ENCODE results near the gene AP2A2. TPM values are rescaled to one million over a fixed set of nuclear protein-coding genes. Genes with fewer than 3 reads are reported as not detected.

AP2A2 gene
- total RNA-seq, 1 donor from 2014 or later = 92.0 TPM

DNA sequence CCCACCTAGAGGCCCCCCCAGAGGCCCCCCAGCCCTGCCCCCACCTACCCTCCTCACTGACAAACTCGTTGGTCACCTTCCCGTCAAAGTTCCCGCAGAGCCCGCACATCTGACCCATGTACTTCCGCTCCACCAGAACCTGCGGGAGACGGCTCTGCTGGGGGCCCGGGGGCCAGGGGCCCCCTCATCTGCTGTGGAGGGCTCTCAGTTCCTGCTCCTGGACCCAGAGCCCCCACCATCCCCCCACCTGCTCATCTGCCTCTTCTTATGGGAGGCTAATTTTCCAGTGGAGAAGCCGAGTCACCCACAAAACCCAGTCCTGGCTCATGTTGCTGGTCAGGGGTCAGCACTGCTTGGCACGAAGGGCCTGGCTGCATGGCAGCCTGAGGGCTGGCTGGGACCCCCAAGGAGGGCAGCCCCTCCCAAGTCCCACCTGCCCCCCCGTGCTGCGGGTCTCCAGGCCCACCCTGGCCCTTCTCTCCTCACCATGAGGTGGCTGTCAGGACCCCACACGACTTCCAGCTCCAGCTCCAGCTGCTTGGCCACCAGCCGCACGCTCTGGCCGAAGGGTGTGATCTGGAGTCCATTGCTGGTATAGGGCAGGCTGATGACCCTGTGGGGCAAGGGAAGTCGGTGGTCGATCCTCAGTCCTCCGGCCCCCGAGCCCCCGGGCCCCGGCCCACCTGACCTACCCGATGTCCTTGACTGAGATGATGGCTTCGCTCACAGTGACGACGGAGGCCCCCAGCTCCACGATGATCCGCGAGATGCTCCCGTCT lies 105.6 kb downstream of the AP2A2 start:
- intact Hi-C loops (cut with DNase I) = no loop called here
- no peak overlapping the region for H3K27ac ChIP-seq
- no peaks in the 10 kb centered on the region for H3K27me3 ChIP-seq

DNA sequence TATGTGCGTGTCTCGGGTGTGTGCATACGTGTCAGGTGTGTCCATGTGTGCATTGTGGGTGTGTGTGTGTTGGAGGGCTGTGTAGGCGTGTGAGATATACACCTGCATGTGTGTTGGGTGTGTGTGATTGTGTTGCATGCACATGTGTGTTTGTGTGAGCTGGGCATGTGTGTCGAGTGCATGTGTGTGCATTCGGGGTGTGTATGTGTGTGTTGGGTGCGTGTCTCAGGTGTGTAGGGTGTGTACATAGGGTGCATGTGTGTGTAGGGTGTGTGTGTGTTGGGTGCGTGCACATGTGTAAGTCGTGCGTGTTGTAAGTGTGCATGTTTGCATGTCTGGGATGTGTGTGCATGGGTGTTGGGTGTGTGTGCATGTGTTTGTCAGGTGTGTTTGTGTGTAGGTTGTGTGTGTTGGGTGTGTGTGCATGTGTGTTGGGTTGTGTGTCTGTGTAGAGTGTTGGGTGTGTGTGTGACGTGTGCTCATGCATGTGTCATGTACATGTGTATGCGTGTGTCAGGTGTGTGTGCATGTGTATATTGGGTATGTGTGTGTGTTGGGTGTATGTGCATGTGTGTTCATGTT lies 106.7 kb downstream of the AP2A2 start:
- no peaks in the 10 kb centered on the region for H3K27me3 ChIP-seq
- no peak overlapping the region for H3K4me3 ChIP-seq
- H3K36me3 ChIP-seq = no peaks in the 10 kb centered on the region
- H3K9me3 ChIP-seq = no peaks in the 10 kb centered on the region
- DNase-seq = no peak
- intact Hi-C loops (cut with DNase I) = no loop called here
- ATAC-seq = no peak
- TF ChIP-seq, protein P1, sequence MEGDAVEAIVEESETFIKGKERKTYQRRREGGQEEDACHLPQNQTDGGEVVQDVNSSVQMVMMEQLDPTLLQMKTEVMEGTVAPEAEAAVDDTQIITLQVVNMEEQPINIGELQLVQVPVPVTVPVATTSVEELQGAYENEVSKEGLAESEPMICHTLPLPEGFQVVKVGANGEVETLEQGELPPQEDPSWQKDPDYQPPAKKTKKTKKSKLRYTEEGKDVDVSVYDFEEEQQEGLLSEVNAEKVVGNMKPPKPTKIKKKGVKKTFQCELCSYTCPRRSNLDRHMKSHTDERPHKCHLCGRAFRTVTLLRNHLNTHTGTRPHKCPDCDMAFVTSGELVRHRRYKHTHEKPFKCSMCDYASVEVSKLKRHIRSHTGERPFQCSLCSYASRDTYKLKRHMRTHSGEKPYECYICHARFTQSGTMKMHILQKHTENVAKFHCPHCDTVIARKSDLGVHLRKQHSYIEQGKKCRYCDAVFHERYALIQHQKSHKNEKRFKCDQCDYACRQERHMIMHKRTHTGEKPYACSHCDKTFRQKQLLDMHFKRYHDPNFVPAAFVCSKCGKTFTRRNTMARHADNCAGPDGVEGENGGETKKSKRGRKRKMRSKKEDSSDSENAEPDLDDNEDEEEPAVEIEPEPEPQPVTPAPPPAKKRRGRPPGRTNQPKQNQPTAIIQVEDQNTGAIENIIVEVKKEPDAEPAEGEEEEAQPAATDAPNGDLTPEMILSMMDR (IDR thresholded peaks at IDR 0.05) = no peak
- no peaks in the 10 kb centered on the region for H3K4me1 ChIP-seq
- no peak overlapping the region for H3K27ac ChIP-seq

More for the DNA sequence above, 105.6 kb downstream of the AP2A2 start:
- TF ChIP-seq, protein P1 (IDR thresholded peaks at IDR 0.05) = no peak
- ATAC-seq (no peak), DNase-seq (no peak)
- no peaks in the 10 kb centered on the region for H3K4me1 ChIP-seq
- no peaks in the 10 kb centered on the region for H3K36me3 ChIP-seq
- no peak overlapping the region for H3K4me3 ChIP-seq
- no peaks in the 10 kb centered on the region for H3K9me3 ChIP-seq

DNA sequence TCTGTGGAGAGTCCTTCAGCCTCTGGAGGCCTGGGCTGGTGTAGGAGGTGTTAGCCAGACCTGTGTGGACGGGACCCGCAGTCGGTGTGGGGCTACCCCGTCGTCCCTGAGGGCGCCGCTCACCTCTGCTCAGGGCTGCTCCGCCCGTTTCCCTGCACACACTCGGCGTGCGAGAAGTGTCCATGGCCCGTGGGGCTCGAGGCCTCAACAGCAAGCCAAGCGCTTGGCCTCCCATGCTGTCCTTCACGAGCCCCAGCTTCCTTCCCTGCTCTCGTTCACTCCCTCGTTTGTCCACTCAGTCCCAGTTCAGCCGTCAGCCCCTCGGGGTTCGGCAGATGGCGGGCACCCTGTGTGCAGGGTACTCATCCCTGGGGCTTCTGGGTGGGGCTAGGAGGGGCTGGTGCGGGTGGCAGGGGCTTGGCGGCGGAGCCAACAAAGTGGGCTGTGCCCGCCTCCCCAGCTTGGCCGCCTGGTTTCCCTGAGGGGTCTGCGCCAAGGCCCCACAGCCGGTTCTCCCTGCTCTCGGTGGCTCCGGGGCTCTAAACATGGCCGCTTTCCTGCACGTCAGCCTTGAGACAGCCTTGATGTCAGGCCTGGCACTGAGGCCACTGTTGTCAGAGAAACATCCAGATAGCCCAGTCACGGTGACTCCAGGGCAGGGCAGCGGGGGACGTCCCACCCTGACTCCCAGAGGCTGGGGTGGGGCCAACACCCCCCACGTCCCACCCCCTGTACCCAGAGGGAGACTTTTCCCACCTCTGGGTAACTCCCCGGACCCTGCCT lies 107.5 kb downstream of the AP2A2 start:
- TF ChIP-seq, protein P1 (IDR thresholded peaks at IDR 0.05) = no peak
- DNase-seq = no peak
- H3K27ac ChIP-seq = no peak overlapping the region

DNA sequence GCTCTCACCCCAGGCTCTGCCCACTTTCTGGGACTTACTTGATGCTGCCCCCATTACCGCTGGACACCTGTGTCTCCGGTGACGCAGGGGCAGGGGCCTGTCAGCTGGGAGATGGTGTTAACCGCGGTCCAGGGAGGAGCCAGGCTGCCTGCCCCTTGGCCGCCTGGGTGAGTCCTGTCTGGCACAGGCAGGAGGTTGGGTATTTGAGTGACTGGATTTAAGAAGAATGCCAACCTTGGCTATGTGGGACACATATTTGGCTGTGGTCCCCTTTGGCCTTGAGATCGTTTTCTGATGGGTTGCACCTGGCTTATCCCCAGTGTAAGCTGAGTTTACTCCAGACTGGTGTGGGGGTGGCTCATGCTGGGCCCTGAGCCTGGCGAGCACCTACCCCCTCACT lies 108.3 kb downstream of the AP2A2 start:
- TF ChIP-seq, protein P1 (IDR thresholded peaks at IDR 0.05) = no peak
- H3K4me1 ChIP-seq = no peaks in the 10 kb centered on the region
- ATAC-seq (no peak), DNase-seq (no peak)
- H3K27ac ChIP-seq = no peak overlapping the region
- H3K4me3 ChIP-seq = no peak overlapping the region
- H3K36me3 ChIP-seq = no peaks in the 10 kb centered on the region
- no peaks in the 10 kb centered on the region for H3K9me3 ChIP-seq
- no peaks in the 10 kb centered on the region for H3K27me3 ChIP-seq
- intact Hi-C loops (cut with DNase I) = no loop called here

More for the DNA sequence above, 107.5 kb downstream of the AP2A2 start:
- intact Hi-C loops (cut with DNase I) = no loop called here
- H3K27me3 ChIP-seq = no peaks in the 10 kb centered on the region
- H3K4me1 ChIP-seq = no peaks in the 10 kb centered on the region
- no peaks in the 10 kb centered on the region for H3K36me3 ChIP-seq
- ATAC-seq = no peak
- H3K4me3 ChIP-seq = no peak overlapping the region
- no peaks in the 10 kb centered on the region for H3K9me3 ChIP-seq

DNA sequence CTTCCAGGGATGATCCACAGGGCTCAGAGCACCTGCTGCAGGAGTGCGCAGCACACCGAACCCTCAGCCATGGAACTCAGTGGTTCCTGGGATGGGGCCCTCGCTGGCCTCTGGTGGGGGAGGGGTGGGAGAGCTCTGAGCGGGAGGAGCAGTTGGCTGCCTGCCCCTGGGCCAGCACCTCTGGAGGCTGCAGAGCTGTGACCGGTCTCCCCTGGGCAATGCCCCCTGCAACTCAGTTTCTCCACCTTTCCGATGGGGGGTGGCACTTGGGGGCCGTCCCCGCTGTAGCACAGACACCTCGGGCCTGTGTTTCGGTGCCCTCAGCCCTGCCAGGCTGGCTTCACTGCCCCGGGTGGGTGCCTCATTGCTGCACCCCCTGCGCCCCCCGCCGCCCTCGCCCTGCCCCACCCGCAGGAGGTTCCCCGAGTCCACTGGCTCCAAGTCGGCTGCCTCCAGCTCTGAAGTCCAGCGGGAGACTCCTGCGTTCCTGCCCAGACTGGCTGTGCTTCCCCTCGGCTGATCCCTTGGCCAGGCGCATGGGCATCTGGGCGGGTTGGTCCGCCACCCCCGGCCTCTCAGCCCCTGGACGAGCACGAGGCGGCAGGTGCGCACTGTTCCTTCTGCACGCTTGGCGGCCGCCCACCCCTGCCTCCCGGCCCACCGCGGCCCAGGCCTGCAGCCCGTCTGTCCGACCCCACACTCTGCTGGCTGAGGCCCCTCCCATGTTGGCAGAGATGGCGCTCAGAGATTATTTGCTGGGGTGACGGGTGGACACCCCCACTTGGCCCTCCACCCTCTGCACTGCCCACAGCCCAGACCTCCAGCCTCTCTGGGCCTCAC lies 109.0 kb downstream of the AP2A2 start:
- Histone ChIP-seq H3K4me1 (no peaks in the 10 kb centered on the region), H3K9me3 (no peaks in the 10 kb centered on the region), H3K27me3 (no peaks in the 10 kb centered on the region), H3K36me3 (no peaks in the 10 kb centered on the region), H3K4me3 (no peak overlapping the region), H3K27ac (no peak overlapping the region)
- DNase-seq = no peak
- TF ChIP-seq, protein P1 (IDR thresholded peaks at IDR 0.05) = no peak
- intact Hi-C loops (cut with DNase I) = no loop called here
- no peak for ATAC-seq
